Spleen (tissue), 7 donors: ENCODE measurements around the gene CMIP.

Experiments
- POLR2AphosphoS5 ChIP-seq, 3 donors: sonication (generic); formaldehyde crosslinking; IDR thresholded peaks; one replicate each; pipeline ENCODE4 v1.5.1; 2017; ENCODE audit warnings: antibody characterized with exemption in 3 of 3
- TF ChIP-seq, protein P1 (sequence below), 11 experiments: fragments of 200-600 bp in 7 of 11; fragments of 450-650 bp in 4 of 11; sonication (generic) in 4 of 11; IDR thresholded peaks in 8 of 11; conservative IDR thresholded peaks in 3 of 11; 1 replicate in 7 of 11; 2 replicates in 4 of 11; pipeline versions ENCODE4 v1.4.0 to v1.8.0; 2016 to 2021; ENCODE audit warnings: antibody characterized with exemption in 11 of 11, inconsistent platforms in 4 of 11, mild to moderate bottlenecking in 1 of 11
- donor health status: DM: no; HTN: no; CAD: no; lungs with moderate emphysema.
- donor health status: DM: no; HTN: no; CAD: no.
- donor health status: DM: no; HTN: no; CAD: no.

DNA sequence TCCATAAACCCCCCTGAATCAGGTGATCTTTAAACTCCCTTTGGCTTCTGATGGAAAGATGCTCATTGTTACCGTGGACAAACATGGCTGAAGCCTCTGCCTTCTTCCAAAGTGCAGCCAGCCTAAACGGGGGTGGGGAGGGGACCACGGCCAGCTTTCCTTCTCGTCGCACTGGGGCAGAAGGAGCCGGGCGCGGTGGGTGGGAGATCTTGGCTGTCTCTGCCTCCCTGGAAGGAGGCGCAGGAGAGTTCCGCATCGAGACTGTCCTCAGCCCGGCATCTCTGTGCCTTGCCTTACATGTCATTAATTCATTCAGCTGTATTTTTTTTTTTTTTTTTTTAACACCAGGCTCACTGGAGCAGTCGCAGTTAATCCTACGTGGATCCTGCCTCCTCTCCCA lies 171.2 kb downstream of the CMIP start:
- TF ChIP-seq, protein P1, sequence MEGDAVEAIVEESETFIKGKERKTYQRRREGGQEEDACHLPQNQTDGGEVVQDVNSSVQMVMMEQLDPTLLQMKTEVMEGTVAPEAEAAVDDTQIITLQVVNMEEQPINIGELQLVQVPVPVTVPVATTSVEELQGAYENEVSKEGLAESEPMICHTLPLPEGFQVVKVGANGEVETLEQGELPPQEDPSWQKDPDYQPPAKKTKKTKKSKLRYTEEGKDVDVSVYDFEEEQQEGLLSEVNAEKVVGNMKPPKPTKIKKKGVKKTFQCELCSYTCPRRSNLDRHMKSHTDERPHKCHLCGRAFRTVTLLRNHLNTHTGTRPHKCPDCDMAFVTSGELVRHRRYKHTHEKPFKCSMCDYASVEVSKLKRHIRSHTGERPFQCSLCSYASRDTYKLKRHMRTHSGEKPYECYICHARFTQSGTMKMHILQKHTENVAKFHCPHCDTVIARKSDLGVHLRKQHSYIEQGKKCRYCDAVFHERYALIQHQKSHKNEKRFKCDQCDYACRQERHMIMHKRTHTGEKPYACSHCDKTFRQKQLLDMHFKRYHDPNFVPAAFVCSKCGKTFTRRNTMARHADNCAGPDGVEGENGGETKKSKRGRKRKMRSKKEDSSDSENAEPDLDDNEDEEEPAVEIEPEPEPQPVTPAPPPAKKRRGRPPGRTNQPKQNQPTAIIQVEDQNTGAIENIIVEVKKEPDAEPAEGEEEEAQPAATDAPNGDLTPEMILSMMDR (IDR thresholded peaks at IDR 0.05 in 8 of 11, conservative IDR thresholded peaks at IDR 0.05 in 3 of 11) = no peak
- no peak for TF ChIP-seq POLR2AphosphoS5 (IDR thresholded peaks at IDR 0.05)
